ENCODE results near the gene MARCHF5.
"Not testable (repeated sequence)": the region's sequence is repeated elsewhere in the genome, so short reads cannot be mapped to it uniquely, and the experiment has no call there.

DNA sequence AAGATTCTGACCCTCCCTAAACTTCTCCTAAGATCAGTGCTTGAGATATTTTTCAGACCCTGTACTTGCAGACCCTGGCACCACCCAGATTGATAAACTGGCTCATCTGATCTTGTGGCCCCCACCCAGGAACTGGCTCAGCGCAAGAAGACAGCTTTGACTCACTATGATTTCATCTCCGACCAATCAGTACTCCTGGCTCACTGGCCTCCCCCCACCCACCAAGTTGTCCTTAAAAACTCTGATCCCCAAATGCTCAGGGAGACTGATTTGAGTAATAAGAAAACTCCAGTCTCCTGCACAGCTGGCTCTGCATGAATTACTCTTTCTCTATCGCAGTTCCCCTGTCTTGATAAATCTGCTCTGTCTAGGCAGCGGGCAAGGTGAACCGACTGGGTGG, 111.3 kb downstream of the MARCHF5 start:
- TF ChIP-seq, protein P1, sequence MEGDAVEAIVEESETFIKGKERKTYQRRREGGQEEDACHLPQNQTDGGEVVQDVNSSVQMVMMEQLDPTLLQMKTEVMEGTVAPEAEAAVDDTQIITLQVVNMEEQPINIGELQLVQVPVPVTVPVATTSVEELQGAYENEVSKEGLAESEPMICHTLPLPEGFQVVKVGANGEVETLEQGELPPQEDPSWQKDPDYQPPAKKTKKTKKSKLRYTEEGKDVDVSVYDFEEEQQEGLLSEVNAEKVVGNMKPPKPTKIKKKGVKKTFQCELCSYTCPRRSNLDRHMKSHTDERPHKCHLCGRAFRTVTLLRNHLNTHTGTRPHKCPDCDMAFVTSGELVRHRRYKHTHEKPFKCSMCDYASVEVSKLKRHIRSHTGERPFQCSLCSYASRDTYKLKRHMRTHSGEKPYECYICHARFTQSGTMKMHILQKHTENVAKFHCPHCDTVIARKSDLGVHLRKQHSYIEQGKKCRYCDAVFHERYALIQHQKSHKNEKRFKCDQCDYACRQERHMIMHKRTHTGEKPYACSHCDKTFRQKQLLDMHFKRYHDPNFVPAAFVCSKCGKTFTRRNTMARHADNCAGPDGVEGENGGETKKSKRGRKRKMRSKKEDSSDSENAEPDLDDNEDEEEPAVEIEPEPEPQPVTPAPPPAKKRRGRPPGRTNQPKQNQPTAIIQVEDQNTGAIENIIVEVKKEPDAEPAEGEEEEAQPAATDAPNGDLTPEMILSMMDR (IDR thresholded peaks at IDR 0.05), result not testable (repeated sequence)
- not testable (repeated sequence) for TF ChIP-seq POLR2A (IDR thresholded peaks at IDR 0.05)

Measured in lower leg skin (tissue), 3 donors.